Gastroesophageal sphincter (tissue), 3 donors: ENCODE data around the gene TUBGCP6.

Experiments
- EP300 ChIP-seq: sonication (generic); formaldehyde crosslinking; IDR thresholded peaks from one replicate; pipeline ENCODE4 v1.6.1; 2017; ENCODE audit warnings: antibody characterized with exemption, mild to moderate bottlenecking
- POLR2A ChIP-seq, 2 donors: fragments of 450-650 bp; IDR thresholded peaks; one replicate each; pipeline ENCODE4 v1.6.1; 2017; ENCODE audit warnings: antibody characterized with exemption in 2 of 2, mild to moderate bottlenecking in 2 of 2, moderate library complexity in 1 of 2
- POLR2AphosphoS5 ChIP-seq: sonication (generic); formaldehyde crosslinking; IDR thresholded peaks from one replicate; pipeline ENCODE4 v1.6.1; 2017; ENCODE audit warnings: antibody characterized with exemption
- TF ChIP-seq, protein P1 (sequence below), 4 experiments: fragments of 200-600 bp in 2 of 4; fragments of 450-650 bp in 2 of 4; sonication (generic) in 1 of 4; IDR thresholded peaks; one replicate each; pipeline ENCODE4 v1.5.1; 2017 to 2019; ENCODE audit warnings: antibody characterized with exemption in 4 of 4, mild to moderate bottlenecking in 2 of 4, moderate library complexity in 2 of 4

DNA sequence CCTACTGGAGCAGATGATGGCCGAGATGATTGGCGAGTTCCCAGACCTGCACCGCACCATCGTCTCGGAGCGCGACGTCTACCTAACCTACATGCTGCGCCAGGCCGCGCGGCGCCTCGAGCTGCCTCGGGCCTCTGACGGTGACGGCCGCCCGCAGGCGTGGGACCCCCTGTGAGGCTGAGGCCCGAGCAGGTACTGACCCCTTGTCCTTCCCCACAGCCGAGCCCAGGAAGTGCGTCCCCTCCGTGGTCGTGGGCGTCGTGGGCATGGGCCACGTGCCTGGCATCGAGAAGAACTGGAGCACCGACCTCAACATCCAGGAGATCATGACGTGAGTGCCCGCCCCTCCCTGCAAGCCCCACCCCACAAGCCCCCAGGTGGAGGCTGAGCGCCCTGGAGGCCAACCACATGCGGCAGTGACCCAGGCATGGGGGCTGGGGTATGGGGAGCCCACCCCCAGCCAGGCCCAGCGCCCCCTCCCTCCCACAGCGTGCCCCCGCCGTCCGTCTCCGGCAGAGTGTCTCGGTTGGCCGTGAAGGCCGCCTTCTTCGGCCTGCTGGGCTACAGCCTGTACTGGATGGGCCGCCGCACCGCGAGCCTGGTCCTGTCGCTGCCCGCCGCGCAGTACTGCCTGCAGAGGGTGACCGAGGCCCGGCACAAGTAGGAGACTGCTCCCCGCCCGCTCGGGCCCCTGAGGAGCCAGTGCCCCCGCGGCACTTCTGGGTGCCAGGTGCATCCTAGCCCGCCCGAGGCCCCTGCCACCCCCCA is 46.8 kb downstream of the TUBGCP6 start:
- TF ChIP-seq, protein P1, sequence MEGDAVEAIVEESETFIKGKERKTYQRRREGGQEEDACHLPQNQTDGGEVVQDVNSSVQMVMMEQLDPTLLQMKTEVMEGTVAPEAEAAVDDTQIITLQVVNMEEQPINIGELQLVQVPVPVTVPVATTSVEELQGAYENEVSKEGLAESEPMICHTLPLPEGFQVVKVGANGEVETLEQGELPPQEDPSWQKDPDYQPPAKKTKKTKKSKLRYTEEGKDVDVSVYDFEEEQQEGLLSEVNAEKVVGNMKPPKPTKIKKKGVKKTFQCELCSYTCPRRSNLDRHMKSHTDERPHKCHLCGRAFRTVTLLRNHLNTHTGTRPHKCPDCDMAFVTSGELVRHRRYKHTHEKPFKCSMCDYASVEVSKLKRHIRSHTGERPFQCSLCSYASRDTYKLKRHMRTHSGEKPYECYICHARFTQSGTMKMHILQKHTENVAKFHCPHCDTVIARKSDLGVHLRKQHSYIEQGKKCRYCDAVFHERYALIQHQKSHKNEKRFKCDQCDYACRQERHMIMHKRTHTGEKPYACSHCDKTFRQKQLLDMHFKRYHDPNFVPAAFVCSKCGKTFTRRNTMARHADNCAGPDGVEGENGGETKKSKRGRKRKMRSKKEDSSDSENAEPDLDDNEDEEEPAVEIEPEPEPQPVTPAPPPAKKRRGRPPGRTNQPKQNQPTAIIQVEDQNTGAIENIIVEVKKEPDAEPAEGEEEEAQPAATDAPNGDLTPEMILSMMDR (IDR thresholded peaks at IDR 0.05) = no peak
- TF ChIP-seq EP300 = no peak
- no peak for TF ChIP-seq POLR2A (IDR thresholded peaks at IDR 0.05)
- TF ChIP-seq POLR2AphosphoS5 = no peak
